ENCODE data around the gene MEX3A.
"Not testable (repeated sequence)": the region's sequence is repeated elsewhere in the genome, so short reads cannot be mapped to it uniquely, and the experiment has no call there.

The MEX3A gene

GRCh38 chr1:156082309-156083091 lies at the start of gene MEX3A:
TSS of gene MEX3A (minus strand) at chr1:156082465. CDS start at chr1:156081998, 467 bp downstream.
- FAIRE-seq (no peak), DNase-seq (ENCODE audit: low spot score) (peak; percentile 26)

GRCh38 chr1:156130578-156130942 lies 48.3 kb upstream of the MEX3A start:
- no peak for DNase-seq (ENCODE audit: low spot score)
- no peak for FAIRE-seq

- DNase-seq (ENCODE audit: low spot score) = peak; percentile 91
- peak; percentile 73 for FAIRE-seq
These were observed 47.7 kb upstream of the MEX3A start for GRCh38 chr1:156129687-156130577.

GRCh38 chr1:156128654-156129597 lies 46.7 kb upstream of the MEX3A start:
- FAIRE-seq (no peak), DNase-seq (ENCODE audit: low spot score) (no peak)

GRCh38 chr1:156128308-156128653 lies 46.0 kb upstream of the MEX3A start:
- DNase-seq (ENCODE audit: low spot score) (no peak), FAIRE-seq (no peak)

GRCh38 chr1:156126630-156127534 lies 44.6 kb upstream of the MEX3A start:
- peak; percentile 85 for FAIRE-seq
- DNase-seq (ENCODE audit: low spot score) = peak; percentile 96

GRCh38 chr1:156126043-156126629 lies 43.9 kb upstream of the MEX3A start:
- peak; percentile 63 for FAIRE-seq
- DNase-seq (ENCODE audit: low spot score) = peak; percentile 97

GRCh38 chr1:156125544-156125943 lies 43.3 kb upstream of the MEX3A start:
- not testable (repeated sequence) for FAIRE-seq; DNase-seq (ENCODE audit: low spot score)

- no peak for DNase-seq (ENCODE audit: low spot score)
- no peak for FAIRE-seq
These were observed 42.6 kb upstream of the MEX3A start for GRCh38 chr1:156124557-156125483.

GRCh38 chr1:156123356-156124196 lies 41.3 kb upstream of the MEX3A start:
- FAIRE-seq (peak; percentile 69), DNase-seq (ENCODE audit: low spot score) (peak; percentile 96)

GRCh38 chr1:156122519-156123355 lies 40.5 kb upstream of the MEX3A start:
- FAIRE-seq = peak; percentile 82

GRCh38 chr1:156122086-156122485 lies 39.8 kb upstream of the MEX3A start:
- DNase-seq (ENCODE audit: low spot score) = no peak
- FAIRE-seq = no peak

More at GRCh38 chr1:156122519-156123355, 40.5 kb upstream of the MEX3A start:
- DNase-seq (ENCODE audit: low spot score) = peak; percentile 86

GRCh38 chr1:156121457-156121856 lies 39.2 kb upstream of the MEX3A start:
- DNase-seq (ENCODE audit: low spot score) (no peak), FAIRE-seq (no peak)

GRCh38 chr1:156121005-156121404 lies 38.7 kb upstream of the MEX3A start:
- not testable (repeated sequence) for DNase-seq (ENCODE audit: low spot score); FAIRE-seq

- FAIRE-seq (no peak), DNase-seq (ENCODE audit: low spot score) (no peak)
These were observed 38.1 kb upstream of the MEX3A start for GRCh38 chr1:156120318-156120717.

GRCh38 chr1:156119503-156120209 lies 37.4 kb upstream of the MEX3A start:
- FAIRE-seq (no peak), DNase-seq (ENCODE audit: low spot score) (peak; percentile 58)

Data from RCC 7860 (cell line).